Testis (tissue), 3 donors: ENCODE data around the gene ITGAE. TPM values are rescaled to one million over a fixed set of nuclear protein-coding genes. Genes with fewer than 3 reads are reported as not detected.
"Not testable (repeated sequence)": the region's sequence is repeated elsewhere in the genome, so short reads cannot be mapped to it uniquely, and the experiment has no call there.

Experiments used
- DNase-seq: peaks from one replicate; pipeline ENCODE4 v3.0.0-alpha.2; 2019
- H3K27ac ChIP-seq, 2 donors: fragments of 200-600 bp; sonication (generic); one replicate each; pipeline ENCODE4 v1.5.1; 2019
- H3K27me3 ChIP-seq: fragments of 200-600 bp; sonication (generic); one replicate; pipeline ENCODE4 v1.5.1; 2019
- H3K36me3 ChIP-seq: fragments of 200-600 bp; sonication (generic); one replicate; pipeline ENCODE4 v1.5.1; 2017; ENCODE audit warnings: low read depth; ENCODE audit errors: missing control alignments
- H3K4me1 ChIP-seq: fragments of 200-600 bp; sonication (generic); one replicate; pipeline ENCODE4 v1.5.1; 2019
- H3K4me3 ChIP-seq, 2 donors: fragments of 200-600 bp; sonication (generic); one replicate each; pipeline ENCODE4 v1.5.1; 2017 to 2019
- H3K9me3 ChIP-seq: fragments of 200-600 bp; sonication (generic); one replicate; pipeline ENCODE4 v1.5.1; 2017
- CTCF ChIP-seq, 3 experiments: fragments of 450-650 bp in 2 of 3; fragments of 200-600 bp in 1 of 3; sonication (generic) in 1 of 3; IDR thresholded peaks; one replicate each; pipeline ENCODE4 v1.5.1; 2016 to 2019; ENCODE audit warnings: antibody characterized with exemption in 3 of 3, mild to moderate bottlenecking in 2 of 3, moderate library complexity in 1 of 3
- POLR2A ChIP-seq: fragments of 450-650 bp; IDR thresholded peaks from one replicate; pipeline ENCODE4 v1.6.1; 2017; ENCODE audit warnings: antibody characterized with exemption, mild to moderate bottlenecking, moderate library complexity
- WGBS, 2 donors: methylation state at CpG; one replicate each; pipeline ENCODE4 v1.1.5; 2018; 5-methylcytosine and 5-hydroxymethylcytosine counted together
- intact Hi-C: fragments of 100-400 bp; cut with DNase I; formaldehyde crosslinking; loops from one replicate; pipeline ENCODE4 v1.15.1; 2023; ENCODE audit warnings: low total_unique reads
- polyA plus RNA-seq: library from polyadenylated mRNA; stranded (reverse); fragments of 350-450 nt; fragmentation: Illumina TruSeq; extraction: RNeasy Lipid Tissue Mini Kit (QIAGEN cat#74804); gene quantifications from one replicate; pipeline ENCODE4 v1.2.3, GENCODE V29; 2014; ENCODE audit warnings: low read depth, low replicate concordance; ENCODE audit not compliant: insufficient read depth
- total RNA-seq, 2 donors: library from RNA; depleted of rRNA; stranded (reverse); fragments of >200 nt; gene quantifications; one replicate each; pipeline ENCODE4 v1.2.3, GENCODE V29; 2016

Gene ITGAE
- total and polyA plus RNA-seq, 3 donors from 2014 or later = 13.1 to 46.7 (median 16.1) TPM

- TF ChIP-seq POLR2A (no peak), CTCF (IDR thresholded peaks at IDR 0.05) (no peak)
- WGBS, 2 donors = 87 to 89% methylated on average over 18 to 20 of the region's 20 CpGs
- DNase-seq = no peak
- H3K27me3 ChIP-seq = no peaks in the 10 kb centered on the region
- intact Hi-C loops = no loop called here
- no peaks in the 10 kb centered on the region for H3K4me1 ChIP-seq
- H3K4me3 ChIP-seq = no peak overlapping the region
- H3K27ac ChIP-seq = no peak overlapping the region
- no peaks in the 10 kb centered on the region for H3K9me3 ChIP-seq
- H3K36me3 ChIP-seq = no peaks in the 10 kb centered on the region
Measured at GRCh38 chr17:3704931-3705717, 95.9 kb downstream of the ITGAE start.

- H3K9me3 ChIP-seq, intact Hi-C loops: not testable (repeated sequence)
Measured at GRCh38 chr17:3702041-3702539, 98.9 kb downstream of the ITGAE start.

GRCh38 chr17:3699951-3700350 lies 101.0 kb downstream of the ITGAE start:
- TF ChIP-seq CTCF (IDR thresholded peaks at IDR 0.05) = no peak
- no peak for TF ChIP-seq POLR2A
- peaks cover 8% of the 10 kb centered on the region for H3K4me1 ChIP-seq
- intact Hi-C loops = no loop called here

More at GRCh38 chr17:3702041-3702539, 98.9 kb downstream of the ITGAE start:
- 75 to 92% methylated on average over 7 of the region's 7 CpGs for WGBS, 2 donors
- not testable (repeated sequence) for H3K4me1 ChIP-seq, H3K27me3 ChIP-seq, H3K27ac ChIP-seq, H3K4me3 ChIP-seq, H3K36me3 ChIP-seq
- DNase-seq = peak; percentile 36

GRCh38 chr17:3698139-3698538 lies 102.8 kb downstream of the ITGAE start:
- Histone ChIP-seq H3K9me3 (no peaks in the 10 kb centered on the region), H3K27me3 (no peaks in the 10 kb centered on the region), H3K4me1 (peaks cover 12% of the 10 kb centered on the region), H3K36me3 (no peaks in the 10 kb centered on the region), H3K4me3 (no peak overlapping the region), H3K27ac (no peak overlapping the region)
- no peak for DNase-seq
- intact Hi-C loops = no loop called here
- no peak for TF ChIP-seq POLR2A
- no peak for TF ChIP-seq CTCF (IDR thresholded peaks at IDR 0.05)
- WGBS, 2 donors = 93 to 97% methylated on average over 4 of the region's 4 CpGs

More at GRCh38 chr17:3699951-3700350, 101.0 kb downstream of the ITGAE start:
- Histone ChIP-seq H3K4me3 (no peak overlapping the region), H3K9me3 (no peaks in the 10 kb centered on the region), H3K27ac (no peak overlapping the region), H3K27me3 (no peaks in the 10 kb centered on the region), H3K36me3 (no peaks in the 10 kb centered on the region)
- no peak for DNase-seq
- 86 to 99% methylated on average over 4 of the region's 4 CpGs for WGBS, 2 donors

GRCh38 chr17:3697103-3697476 lies 103.9 kb downstream of the ITGAE start:
- H3K27ac ChIP-seq = no peak overlapping the region
- no peaks in the 10 kb centered on the region for H3K9me3 ChIP-seq
- H3K4me1 ChIP-seq = peaks cover 12% of the 10 kb centered on the region
- H3K36me3 ChIP-seq = no peaks in the 10 kb centered on the region
- H3K27me3 ChIP-seq = no peaks in the 10 kb centered on the region
- TF ChIP-seq POLR2A (no peak), CTCF (IDR thresholded peaks at IDR 0.05) (no peak)
- DNase-seq = no peak
- intact Hi-C loops = no loop called here
- 34 to 46% methylated on average over 8 to 12 of the region's 12 CpGs for WGBS, 2 donors
- H3K4me3 ChIP-seq = no peak overlapping the region
